ENCODE results near the gene DDX25.

Gene DDX25

DNA sequence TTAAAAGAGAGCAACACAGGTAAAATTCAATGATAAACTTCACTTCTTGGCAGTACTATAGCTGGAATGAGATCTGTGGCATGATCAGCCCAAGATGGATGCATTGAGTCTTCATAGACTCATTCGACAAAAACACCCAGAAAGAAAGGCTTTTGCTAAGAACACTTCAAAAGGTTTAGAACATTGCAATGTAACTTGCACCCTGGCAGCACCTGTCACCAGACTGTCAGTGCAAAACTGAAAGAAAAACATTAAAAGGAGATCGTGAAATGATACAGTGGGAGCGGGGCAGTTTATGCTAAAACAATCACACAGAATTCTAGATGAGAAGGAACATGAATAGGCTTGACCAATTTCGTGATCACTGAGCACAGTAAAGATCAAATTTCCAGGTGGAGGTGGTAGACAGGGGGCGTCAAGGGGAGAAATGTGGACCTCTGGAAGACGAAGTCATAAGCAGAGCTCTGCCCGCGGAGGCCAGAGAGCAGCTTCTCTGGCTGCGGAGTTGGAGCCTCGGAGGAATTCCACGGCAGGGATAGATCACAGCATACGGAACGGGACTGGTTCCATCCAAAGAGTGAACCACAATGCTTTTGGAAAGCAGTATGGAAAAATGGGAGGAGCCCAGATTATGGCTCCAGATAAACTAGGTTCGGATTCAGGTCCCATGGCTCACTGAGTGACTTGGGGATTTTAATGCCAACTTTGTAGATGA lies 53.5 kb downstream of the DDX25 start:
- no peak overlapping the region for H3K4me3 ChIP-seq (ENCODE audit: low read length)
- no peaks in the 10 kb centered on the region for H3K27me3 ChIP-seq (ENCODE audit: control insufficient read depth, insufficient read depth, low read length)
- peaks cover 3% of the 10 kb centered on the region; the same call in 1 of the 2 replicates for H3K36me3 ChIP-seq (ENCODE audit: control insufficient read depth, insufficient read depth, low read length)
- no peaks in the 10 kb centered on the region for H3K4me1 ChIP-seq (ENCODE audit: control insufficient read depth, insufficient read depth, low read length)
- H3K27ac ChIP-seq (ENCODE audit: low read length), result no peak overlapping the region
- H3K9me3 ChIP-seq (ENCODE audit: control insufficient read depth, insufficient read depth, low read length), result no peaks in the 10 kb centered on the region
- no CpG with 5 or more reads among the region's 14 CpGs for WGBS (ENCODE audit: insufficient coverage, insufficient read length)
- no peak for DNase-seq (ENCODE audit: low read depth, low spot score)

DNA sequence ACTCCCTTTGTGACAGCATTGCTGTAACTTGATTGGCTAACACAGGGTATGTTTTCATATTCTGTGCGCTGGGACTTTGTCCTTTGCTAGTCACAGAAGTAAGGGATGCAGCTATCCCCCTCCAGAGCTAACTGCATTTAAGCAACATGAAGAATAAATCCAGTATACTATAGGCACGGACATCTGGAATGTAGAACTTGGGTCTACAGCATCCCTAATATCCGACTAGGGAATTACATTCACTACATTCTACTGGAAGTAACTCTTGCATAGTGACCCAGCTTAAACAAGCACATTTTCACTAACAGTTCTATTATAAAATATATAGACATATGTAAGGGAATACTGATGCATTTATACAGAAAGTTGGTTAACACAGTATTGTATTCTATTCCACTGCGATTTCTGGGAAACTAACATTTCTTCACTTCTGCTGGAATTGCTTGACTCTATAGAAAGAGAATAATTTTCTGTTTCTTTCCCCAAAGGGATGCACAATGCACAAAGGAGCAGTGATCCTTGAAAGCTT lies 54.6 kb downstream of the DDX25 start:
- Histone ChIP-seq H3K27ac (ENCODE audit: low read length) (no peak overlapping the region), H3K4me1 (ENCODE audit: control insufficient read depth, insufficient read depth, low read length) (no peaks in the 10 kb centered on the region), H3K27me3 (ENCODE audit: control insufficient read depth, insufficient read depth, low read length) (no peaks in the 10 kb centered on the region), H3K9me3 (ENCODE audit: control insufficient read depth, insufficient read depth, low read length) (no peaks in the 10 kb centered on the region), H3K4me3 (ENCODE audit: low read length) (no peak overlapping the region), H3K36me3 (ENCODE audit: control insufficient read depth, insufficient read depth, low read length) (peaks cover 3% of the 10 kb centered on the region; the same call in 1 of the 2 replicates)
- DNase-seq (ENCODE audit: low read depth, low spot score), result no peak
- WGBS (ENCODE audit: insufficient coverage, insufficient read length), result no CpG with 5 or more reads among the region's 4 CpGs

DNA sequence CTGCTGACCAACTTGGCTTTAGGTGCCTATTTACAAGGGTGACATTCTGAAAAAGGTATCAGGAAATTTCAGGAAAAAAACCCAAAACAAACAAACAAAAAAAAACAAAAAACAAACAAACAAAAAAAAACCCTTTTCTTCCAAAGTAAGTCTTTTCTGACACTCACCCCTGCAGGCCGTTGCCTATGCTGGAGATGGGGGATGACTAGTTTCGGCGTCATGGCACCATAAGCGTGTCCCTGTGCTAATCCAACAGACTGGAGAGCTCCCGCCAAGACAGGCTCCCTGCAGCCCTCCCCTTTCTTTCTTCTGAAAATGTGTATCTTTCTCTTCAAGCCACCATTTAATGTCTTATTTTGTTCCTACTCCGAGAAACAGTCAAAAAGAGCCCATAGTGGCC lies 55.2 kb downstream of the DDX25 start:
- Histone ChIP-seq H3K36me3 (ENCODE audit: control insufficient read depth, insufficient read depth, low read length) (peaks cover 3% of the 10 kb centered on the region; the same call in 1 of the 2 replicates), H3K27me3 (ENCODE audit: control insufficient read depth, insufficient read depth, low read length) (no peaks in the 10 kb centered on the region), H3K4me1 (ENCODE audit: control insufficient read depth, insufficient read depth, low read length) (no peaks in the 10 kb centered on the region), H3K4me3 (ENCODE audit: low read length) (no peak overlapping the region), H3K27ac (ENCODE audit: low read length) (no peak overlapping the region), H3K9me3 (ENCODE audit: control insufficient read depth, insufficient read depth, low read length) (no peaks in the 10 kb centered on the region)
- no peak for DNase-seq (ENCODE audit: low read depth, low spot score)
- no CpG with 5 or more reads among the region's 6 CpGs for WGBS (ENCODE audit: insufficient coverage, insufficient read length)

DNA sequence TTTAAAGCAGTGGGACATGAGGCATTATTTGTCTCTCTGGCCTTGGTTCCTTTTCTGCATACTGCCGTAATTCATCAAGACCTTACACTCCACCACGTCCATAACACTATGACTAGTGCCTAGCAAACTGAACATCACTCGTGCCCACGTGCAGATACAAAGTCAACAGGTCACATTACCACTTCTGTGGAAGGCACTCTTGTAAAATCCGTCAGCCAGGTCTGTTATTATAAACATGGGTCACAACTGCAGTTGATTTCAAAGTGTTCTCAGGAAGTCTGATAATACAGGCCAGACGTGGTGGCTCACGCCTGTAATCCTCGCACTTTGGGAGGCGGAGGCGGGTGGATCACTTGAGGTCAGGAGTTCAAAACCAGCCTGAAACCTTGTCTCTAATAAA lies 55.6 kb downstream of the DDX25 start:
- H3K36me3 ChIP-seq (ENCODE audit: control insufficient read depth, insufficient read depth, low read length), result peaks cover 3% of the 10 kb centered on the region; the same call in 1 of the 2 replicates
- H3K9me3 ChIP-seq (ENCODE audit: control insufficient read depth, insufficient read depth, low read length), result no peaks in the 10 kb centered on the region
- WGBS (ENCODE audit: insufficient coverage, insufficient read length), result no CpG with 5 or more reads among the region's 10 CpGs
- no peak overlapping the region for H3K4me3 ChIP-seq (ENCODE audit: low read length)
- no peaks in the 10 kb centered on the region for H3K27me3 ChIP-seq (ENCODE audit: control insufficient read depth, insufficient read depth, low read length)
- H3K27ac ChIP-seq (ENCODE audit: low read length), result no peak overlapping the region
- no peak for DNase-seq (ENCODE audit: low read depth, low spot score)
- H3K4me1 ChIP-seq (ENCODE audit: control insufficient read depth, insufficient read depth, low read length), result no peaks in the 10 kb centered on the region

DNA sequence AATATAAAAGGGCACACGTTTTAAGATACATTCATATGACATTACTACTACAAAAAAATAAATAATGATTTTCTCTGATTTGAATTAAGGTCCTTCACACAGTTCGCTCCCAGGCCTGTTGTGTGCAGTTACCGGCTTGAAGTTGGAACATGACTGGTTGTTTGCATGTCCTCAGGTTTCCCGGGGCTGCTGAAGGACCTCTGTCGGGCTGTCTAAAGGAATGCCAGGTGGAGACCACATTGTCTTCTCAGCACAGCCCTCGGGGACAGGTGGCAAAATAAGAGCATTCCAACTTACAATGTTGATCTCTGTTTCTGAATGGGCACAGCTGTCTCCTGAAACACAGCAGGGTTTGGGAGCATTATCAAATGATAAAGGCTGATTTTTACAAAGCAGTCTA lies 56.5 kb downstream of the DDX25 start:
- peak; percentile 11 for DNase-seq (ENCODE audit: low read depth, low spot score)
- no peak overlapping the region for H3K27ac ChIP-seq (ENCODE audit: low read length)
- H3K27me3 ChIP-seq (ENCODE audit: control insufficient read depth, insufficient read depth, low read length), result no peaks in the 10 kb centered on the region
- no peaks in the 10 kb centered on the region for H3K4me1 ChIP-seq (ENCODE audit: control insufficient read depth, insufficient read depth, low read length)
- no peaks in the 10 kb centered on the region for H3K9me3 ChIP-seq (ENCODE audit: control insufficient read depth, insufficient read depth, low read length)
- WGBS (ENCODE audit: insufficient coverage, insufficient read length), result no CpG with 5 or more reads among the region's 6 CpGs
- no peak overlapping the region for H3K4me3 ChIP-seq (ENCODE audit: low read length)
- H3K36me3 ChIP-seq (ENCODE audit: control insufficient read depth, insufficient read depth, low read length), result peaks cover 3% of the 10 kb centered on the region; the same call in 1 of the 2 replicates

DNA sequence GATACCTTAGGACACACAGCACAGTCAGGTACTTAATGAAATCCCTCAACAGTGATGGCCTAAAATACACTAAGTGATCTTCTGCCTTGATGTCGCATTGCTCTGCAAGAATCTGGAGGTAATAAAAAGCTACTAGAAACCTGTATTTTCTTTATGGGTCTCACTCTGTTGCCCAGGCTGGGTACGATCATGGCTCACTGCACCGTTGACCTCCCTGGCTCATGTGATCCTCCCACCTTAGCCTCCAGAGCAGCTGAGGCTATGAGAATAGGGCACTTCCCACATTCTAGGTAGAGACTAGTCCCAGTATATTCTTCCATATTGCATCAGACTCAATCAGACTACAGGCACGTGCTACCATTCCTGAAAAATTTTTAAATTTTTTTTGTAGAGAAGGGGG lies 63.2 kb downstream of the DDX25 start:
- no peaks in the 10 kb centered on the region for H3K4me1 ChIP-seq (ENCODE audit: control insufficient read depth, insufficient read depth, low read length)
- H3K27me3 ChIP-seq (ENCODE audit: control insufficient read depth, insufficient read depth, low read length), result no peaks in the 10 kb centered on the region
- no peak overlapping the region for H3K27ac ChIP-seq (ENCODE audit: low read length)
- no peak for DNase-seq (ENCODE audit: low read depth, low spot score)
- no peak overlapping the region for H3K4me3 ChIP-seq (ENCODE audit: low read length)
- no peaks in the 10 kb centered on the region for H3K36me3 ChIP-seq (ENCODE audit: control insufficient read depth, insufficient read depth, low read length)
- WGBS (ENCODE audit: insufficient coverage, insufficient read length), result no CpG with 5 or more reads among the region's 4 CpGs
- H3K9me3 ChIP-seq (ENCODE audit: control insufficient read depth, insufficient read depth, low read length), result no peaks in the 10 kb centered on the region; the same call in 1 of the 2 replicates

DNA sequence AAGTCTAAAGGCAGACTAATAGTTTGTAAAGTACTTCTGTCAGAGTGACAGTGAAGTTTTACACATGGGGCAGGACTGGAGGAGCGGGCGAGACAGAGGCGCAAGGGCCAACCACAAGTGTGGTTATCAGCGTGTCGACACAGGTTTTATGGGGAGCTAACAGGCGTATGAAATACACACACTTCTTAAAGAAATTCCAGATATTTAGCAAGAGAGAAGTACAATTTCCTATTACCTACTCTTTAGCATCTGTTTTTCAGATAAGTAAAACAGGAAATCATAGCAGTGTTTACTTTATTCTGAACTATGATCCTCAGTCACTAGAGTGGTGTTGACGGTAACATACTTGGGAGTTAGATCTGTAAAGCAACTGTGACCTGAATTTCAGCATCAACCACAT lies 64.0 kb downstream of the DDX25 start:
- no peak for DNase-seq (ENCODE audit: low read depth, low spot score)
- no peak overlapping the region for H3K4me3 ChIP-seq (ENCODE audit: low read length)
- no peaks in the 10 kb centered on the region for H3K27me3 ChIP-seq (ENCODE audit: control insufficient read depth, insufficient read depth, low read length)
- H3K27ac ChIP-seq (ENCODE audit: low read length), result no peak overlapping the region
- no peaks in the 10 kb centered on the region for H3K36me3 ChIP-seq (ENCODE audit: control insufficient read depth, insufficient read depth, low read length)
- no CpG with 5 or more reads among the region's 7 CpGs for WGBS (ENCODE audit: insufficient coverage, insufficient read length)
- H3K9me3 ChIP-seq (ENCODE audit: control insufficient read depth, insufficient read depth, low read length), result no peaks in the 10 kb centered on the region; the same call in 1 of the 2 replicates
- H3K4me1 ChIP-seq (ENCODE audit: control insufficient read depth, insufficient read depth, low read length), result no peaks in the 10 kb centered on the region

DNA sequence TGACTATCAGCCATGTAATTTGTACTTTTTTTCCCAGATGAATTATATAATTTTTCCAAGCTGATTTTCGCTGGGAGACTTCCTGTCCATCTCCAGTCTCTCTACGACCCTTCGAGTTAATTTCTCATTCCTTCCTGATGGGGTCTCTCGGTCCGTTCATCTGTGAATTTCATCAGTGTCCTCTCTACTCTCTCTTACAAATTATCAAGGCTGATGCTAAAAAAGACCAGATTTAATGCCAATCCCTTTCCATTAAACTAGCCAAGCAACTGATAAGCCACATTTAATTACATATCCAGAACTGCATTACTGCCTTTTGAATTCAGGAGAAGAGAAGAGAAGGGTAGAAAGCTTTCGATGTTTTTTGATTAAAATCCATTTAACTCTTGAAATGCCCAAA lies 67.3 kb downstream of the DDX25 start:
- DNase-seq (ENCODE audit: low read depth, low spot score), result no peak
- no peaks in the 10 kb centered on the region for H3K9me3 ChIP-seq (ENCODE audit: control insufficient read depth, insufficient read depth, low read length)
- no CpG with 5 or more reads among the region's 6 CpGs for WGBS (ENCODE audit: insufficient coverage, insufficient read length)
- H3K36me3 ChIP-seq (ENCODE audit: control insufficient read depth, insufficient read depth, low read length), result no peaks in the 10 kb centered on the region; the same call in 1 of the 2 replicates
- H3K27me3 ChIP-seq (ENCODE audit: control insufficient read depth, insufficient read depth, low read length), result no peaks in the 10 kb centered on the region
- H3K4me1 ChIP-seq (ENCODE audit: control insufficient read depth, insufficient read depth, low read length), result no peaks in the 10 kb centered on the region
- no peak overlapping the region for H3K27ac ChIP-seq (ENCODE audit: low read length)
- no peak overlapping the region for H3K4me3 ChIP-seq (ENCODE audit: low read length)

DNA sequence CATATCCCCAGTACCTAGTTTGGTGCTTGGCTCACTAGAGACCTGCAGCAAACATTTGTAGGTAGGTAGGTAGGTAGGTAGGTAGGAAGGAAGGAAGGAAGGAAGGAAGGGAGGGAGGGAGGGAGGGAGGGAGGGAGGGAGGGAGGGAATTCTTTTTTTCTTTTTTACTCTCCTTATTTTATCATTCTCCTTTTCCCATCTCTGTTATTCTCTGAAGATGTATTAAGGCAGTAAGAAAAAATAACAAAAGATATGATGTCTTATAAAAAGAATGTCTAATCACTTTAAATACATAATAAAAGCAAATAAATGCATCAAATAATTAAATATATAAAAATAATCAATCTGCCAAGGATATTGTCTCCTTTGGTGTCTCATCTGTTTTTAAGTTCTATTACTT lies 70.0 kb downstream of the DDX25 start:
- Histone ChIP-seq H3K4me1 (ENCODE audit: control insufficient read depth, insufficient read depth, low read length) (no peaks in the 10 kb centered on the region), H3K27ac (ENCODE audit: low read length) (no peak overlapping the region), H3K36me3 (ENCODE audit: control insufficient read depth, insufficient read depth, low read length) (no peaks in the 10 kb centered on the region; the same call in 1 of the 2 replicates), H3K27me3 (ENCODE audit: control insufficient read depth, insufficient read depth, low read length) (no peaks in the 10 kb centered on the region), H3K9me3 (ENCODE audit: control insufficient read depth, insufficient read depth, low read length) (no peaks in the 10 kb centered on the region), H3K4me3 (ENCODE audit: low read length) (no peak overlapping the region)
- no peak for DNase-seq (ENCODE audit: low read depth, low spot score)

DNA sequence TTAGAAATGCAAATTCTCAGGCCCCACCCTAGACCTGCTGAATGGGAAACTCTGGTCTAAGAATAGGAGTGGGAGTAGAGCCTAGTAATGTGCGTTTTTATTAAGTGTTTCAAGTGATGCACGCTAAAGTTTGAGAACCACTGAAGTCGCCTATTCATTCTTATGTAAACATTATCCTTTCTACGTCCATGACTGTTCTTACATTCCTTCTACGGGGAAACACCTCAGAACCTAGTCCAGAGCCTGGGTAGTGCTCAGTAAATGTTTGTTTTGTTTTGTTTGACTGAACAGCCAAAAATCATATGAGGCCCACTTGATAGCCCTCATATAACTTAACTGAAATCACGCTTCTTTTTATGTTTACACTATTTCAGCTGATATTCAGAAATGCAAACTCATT lies 71.3 kb downstream of the DDX25 start:
- Histone ChIP-seq H3K27me3 (ENCODE audit: control insufficient read depth, insufficient read depth, low read length) (no peaks in the 10 kb centered on the region), H3K27ac (ENCODE audit: low read length) (no peak overlapping the region), H3K4me3 (ENCODE audit: low read length) (no peak overlapping the region), H3K36me3 (ENCODE audit: control insufficient read depth, insufficient read depth, low read length) (no peaks in the 10 kb centered on the region; the same call in 1 of the 2 replicates), H3K9me3 (ENCODE audit: control insufficient read depth, insufficient read depth, low read length) (no peaks in the 10 kb centered on the region), H3K4me1 (ENCODE audit: control insufficient read depth, insufficient read depth, low read length) (no peaks in the 10 kb centered on the region; the same call in 1 of the 2 replicates)
- WGBS (ENCODE audit: insufficient coverage, insufficient read length), result no CpG with 5 or more reads among the region's 6 CpGs
- no peak for DNase-seq (ENCODE audit: low read depth, low spot score)

DNA sequence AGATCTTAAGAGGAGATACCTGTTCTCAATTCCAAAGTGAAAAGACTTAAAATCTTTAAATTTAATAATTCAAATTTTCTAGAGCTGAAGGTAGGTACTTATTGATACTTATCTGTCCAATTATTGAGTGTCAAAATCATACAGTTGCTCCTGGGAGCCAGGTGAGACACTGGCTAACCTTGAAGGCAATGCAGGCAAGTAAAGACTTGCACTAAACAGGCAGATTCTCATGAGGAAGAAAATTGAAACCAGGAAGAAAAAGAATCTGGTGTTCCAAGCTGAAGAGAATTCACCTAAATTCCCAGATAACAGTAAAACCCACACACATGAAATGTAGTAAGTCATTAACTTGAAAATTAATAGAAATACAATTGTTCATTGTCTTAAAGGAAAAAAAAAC lies 71.8 kb downstream of the DDX25 start:
- no peak overlapping the region for H3K27ac ChIP-seq (ENCODE audit: low read length)
- H3K9me3 ChIP-seq (ENCODE audit: control insufficient read depth, insufficient read depth, low read length), result no peaks in the 10 kb centered on the region
- no peaks in the 10 kb centered on the region for H3K27me3 ChIP-seq (ENCODE audit: control insufficient read depth, insufficient read depth, low read length)
- H3K4me3 ChIP-seq (ENCODE audit: low read length), result no peak overlapping the region
- DNase-seq (ENCODE audit: low read depth, low spot score), result no peak
- H3K4me1 ChIP-seq (ENCODE audit: control insufficient read depth, insufficient read depth, low read length), result no peaks in the 10 kb centered on the region; the same call in 1 of the 2 replicates
- no peaks in the 10 kb centered on the region; the same call in 1 of the 2 replicates for H3K36me3 ChIP-seq (ENCODE audit: control insufficient read depth, insufficient read depth, low read length)

Data from iPS DF 6.9 (cell line).